CMK (cell line): Measurements from ENCODE around the gene GNAQ.

Experiments
- DNase-seq: peaks from one replicate; pipeline ENCODE4 v3.0.0-alpha.2; 2010; ENCODE audit warnings: low read depth

GNAQ gene

DNA sequence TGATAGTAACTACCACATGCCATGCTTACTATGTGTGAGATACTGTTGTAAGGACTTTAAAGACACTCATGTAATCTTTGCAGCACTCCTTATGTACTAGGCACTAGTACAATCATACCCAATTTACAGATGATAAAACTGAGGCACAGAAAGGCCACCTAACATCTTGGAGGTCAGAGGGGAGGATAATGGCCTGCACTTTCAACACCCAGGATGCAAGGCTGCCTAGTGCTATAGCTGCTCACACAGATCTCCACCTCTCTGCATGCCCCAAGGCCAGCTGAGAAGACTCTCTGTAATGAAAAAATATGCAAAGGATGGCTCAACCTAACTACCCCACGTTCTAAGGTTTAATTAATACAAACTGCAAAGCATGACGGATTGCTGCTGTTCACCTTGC, 57.2 kb downstream of the GNAQ start:
- DNase-seq, result no peak

GRCh38 chr9:77969083-77969482, 62.5 kb downstream of the GNAQ start:
- DNase-seq, result no peak

DNA sequence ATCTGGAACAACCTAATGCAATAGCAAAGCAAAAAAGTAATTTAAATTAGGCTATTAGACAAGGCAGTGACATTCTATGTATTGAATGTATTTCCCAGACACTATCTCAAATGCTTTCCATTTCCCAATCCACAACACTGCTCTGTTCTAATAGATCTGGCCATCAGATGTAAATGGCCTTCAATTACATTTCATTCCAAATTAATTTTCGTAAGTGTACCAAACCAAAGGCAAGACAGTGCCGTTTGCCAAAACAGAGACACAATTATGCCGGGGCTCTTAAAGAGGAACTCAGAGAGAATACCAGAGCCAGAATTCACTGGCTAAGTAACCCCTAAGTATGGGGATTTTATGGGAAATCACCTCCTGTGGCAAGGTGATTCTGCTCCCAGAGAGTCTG, 63.1 kb downstream of the GNAQ start:
- DNase-seq, result no peak

DNA sequence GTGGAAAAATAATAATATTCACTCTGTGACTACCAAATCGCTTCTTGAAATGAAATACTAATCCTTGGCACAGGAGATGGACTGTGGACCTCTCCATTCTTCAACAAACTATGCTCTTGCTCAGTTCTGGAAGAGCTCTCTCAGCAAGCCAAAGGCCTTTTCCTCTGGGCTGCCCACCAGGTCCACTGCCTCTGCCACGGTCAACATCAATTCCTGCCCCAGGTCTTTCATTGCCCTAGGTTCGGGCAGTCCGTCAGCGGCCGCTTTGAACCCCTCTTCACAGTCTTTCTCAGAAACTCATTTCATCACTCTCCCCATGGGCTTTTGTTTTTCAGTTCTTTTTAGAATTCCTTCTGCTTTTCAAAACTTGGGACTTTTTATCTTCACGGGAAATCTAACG, 64.9 kb downstream of the GNAQ start:
- DNase-seq, result no peak

DNA sequence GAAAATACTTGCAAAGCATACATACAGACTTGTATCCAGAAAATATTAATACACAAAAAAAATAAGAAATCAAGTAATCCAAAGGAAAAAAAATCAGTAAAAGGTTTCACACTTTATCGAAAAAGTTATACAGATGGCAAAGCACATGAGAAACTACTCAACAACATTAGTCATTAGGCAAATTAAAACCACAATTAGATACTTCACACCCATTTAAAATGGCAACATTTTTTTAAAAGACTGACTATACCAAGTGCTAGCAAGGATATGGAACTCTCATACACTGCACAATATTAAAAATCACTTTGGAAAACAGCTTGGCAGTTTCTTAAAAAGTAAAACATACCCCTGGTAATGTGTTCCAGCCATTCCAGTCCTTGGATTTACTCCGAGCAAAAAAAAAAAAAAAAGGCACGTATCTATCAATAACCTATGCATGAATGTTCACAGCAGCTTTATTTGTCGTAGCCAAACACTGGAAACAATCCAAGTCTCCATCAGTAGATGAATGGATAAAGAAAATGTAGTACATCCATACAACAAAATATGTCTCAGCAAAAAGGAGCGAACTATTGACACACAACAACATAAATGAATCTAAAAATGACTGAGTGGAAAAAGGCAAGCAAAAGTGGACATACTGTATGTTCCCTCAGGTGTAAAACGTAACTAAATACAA, 66.0 kb downstream of the GNAQ start:
- no peak for DNase-seq

- DNase-seq, result no peak
Measured at GRCh38 chr9:77964258-77964657, 67.4 kb downstream of the GNAQ start.

- no peak for DNase-seq
Measured at GRCh38 chr9:77961541-77961940, 70.1 kb downstream of the GNAQ start.

DNA sequence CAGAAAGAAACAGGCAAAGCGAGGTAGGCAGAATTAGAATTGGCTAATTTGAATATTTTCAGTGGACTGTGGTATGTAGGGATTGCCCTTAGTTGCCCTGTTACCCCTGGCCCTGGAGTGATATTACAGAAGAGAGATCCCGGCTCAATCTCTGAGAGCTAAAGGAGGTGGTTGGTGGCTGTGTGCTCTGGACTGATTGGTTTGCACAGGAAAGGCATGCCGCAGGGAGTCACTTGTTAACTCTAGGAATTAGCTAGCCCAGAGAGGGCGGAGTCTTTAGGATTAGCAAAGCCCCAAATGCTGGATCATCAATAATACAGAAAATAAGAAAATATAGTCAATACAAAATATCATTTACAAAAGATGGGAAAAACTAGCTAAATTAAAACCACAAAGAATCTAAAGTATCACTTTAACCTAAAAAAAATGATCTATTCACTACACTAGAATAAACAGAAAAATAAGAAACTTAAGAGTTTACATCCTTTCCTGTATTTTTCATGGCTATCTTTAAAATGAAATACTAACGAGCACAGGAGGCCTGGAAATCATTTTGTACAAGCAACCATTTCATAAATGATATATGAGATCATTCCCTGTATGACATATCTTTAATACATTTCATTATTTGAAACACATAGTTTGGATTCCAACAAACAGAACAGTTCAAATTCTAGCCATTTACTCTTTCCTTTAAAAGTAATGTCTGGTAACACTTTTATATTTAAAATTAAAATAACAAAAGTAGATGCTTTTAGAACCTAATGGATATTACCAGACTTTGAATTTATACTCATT, 71.1 kb downstream of the GNAQ start:
- peak; percentile 24 for DNase-seq

GRCh38 chr9:77959803-77960202, 71.8 kb downstream of the GNAQ start:
- DNase-seq, result no peak

DNA sequence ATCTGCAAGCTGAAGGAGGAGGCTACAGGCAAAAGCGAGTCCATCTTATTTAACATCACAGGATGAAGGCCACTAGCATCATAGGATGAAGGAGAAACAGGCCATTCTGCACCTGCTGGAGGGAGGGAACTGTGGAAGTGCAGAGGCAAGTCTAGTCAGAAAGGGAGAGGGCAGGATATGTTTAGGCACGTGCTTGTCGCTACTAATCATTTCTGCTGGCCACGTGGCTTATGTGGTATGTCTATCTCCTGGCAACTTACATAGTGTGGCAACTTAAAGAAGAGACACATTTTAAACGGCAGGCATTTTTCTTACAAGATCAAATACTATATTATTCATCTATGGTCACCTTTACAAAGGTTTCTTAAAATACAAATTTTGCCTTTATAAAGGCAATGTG, 74.0 kb downstream of the GNAQ start:
- DNase-seq, result no peak

DNA sequence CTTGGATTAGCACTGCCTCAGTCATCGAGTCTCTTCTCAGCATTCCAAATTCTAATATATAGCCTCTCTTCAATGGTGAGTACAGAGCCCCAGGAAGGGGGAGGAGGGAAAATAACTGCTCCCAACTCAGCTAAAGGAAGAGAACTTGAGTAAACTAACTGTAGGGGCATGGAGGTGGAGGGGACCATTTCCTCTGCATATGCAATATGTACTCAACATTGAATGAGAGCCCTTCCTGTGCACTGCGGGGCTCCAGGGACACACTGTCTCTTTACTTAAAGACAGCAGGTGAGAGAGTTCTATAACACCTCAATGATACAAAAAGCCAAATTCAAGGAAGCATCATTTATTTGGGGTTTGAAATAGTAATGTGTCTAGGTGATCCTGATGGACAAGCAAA, 75.1 kb downstream of the GNAQ start:
- no peak for DNase-seq

GRCh38 chr9:77954666-77955015, 77.0 kb downstream of the GNAQ start:
- DNase-seq, result no peak

DNA sequence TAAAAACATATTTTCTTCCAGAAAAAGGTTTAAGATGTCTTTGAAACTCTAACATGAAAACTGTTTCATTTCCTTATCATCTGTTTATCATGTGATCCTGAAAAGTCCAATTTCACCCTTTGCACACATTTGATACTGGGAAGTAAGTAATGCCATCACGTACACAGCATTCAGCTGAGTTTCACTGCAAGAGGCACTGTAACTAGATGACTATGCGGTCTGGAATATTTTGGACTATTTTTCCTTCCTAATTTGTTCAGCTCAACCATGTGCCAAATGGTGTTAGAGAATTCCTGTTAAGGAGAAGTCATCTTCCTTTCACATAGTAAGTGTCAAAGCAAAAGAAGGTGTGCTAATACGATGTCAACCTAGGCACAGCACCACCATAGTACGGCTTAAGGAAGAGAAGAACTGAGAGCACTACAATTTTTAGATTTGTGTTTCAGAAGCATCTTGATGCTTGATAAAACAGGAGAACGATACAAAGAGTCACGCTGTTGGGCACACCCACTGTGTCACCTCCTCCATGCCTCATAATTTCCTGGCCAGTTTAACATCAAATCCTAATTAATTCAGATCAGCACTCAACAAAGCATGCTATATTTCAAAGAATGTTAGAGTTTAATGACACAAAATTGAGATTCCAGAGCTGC, 77.5 kb downstream of the GNAQ start:
- no peak for DNase-seq

- DNase-seq, result no peak
Measured at GRCh38 chr9:77953590-77953989, 78.0 kb downstream of the GNAQ start.

DNA sequence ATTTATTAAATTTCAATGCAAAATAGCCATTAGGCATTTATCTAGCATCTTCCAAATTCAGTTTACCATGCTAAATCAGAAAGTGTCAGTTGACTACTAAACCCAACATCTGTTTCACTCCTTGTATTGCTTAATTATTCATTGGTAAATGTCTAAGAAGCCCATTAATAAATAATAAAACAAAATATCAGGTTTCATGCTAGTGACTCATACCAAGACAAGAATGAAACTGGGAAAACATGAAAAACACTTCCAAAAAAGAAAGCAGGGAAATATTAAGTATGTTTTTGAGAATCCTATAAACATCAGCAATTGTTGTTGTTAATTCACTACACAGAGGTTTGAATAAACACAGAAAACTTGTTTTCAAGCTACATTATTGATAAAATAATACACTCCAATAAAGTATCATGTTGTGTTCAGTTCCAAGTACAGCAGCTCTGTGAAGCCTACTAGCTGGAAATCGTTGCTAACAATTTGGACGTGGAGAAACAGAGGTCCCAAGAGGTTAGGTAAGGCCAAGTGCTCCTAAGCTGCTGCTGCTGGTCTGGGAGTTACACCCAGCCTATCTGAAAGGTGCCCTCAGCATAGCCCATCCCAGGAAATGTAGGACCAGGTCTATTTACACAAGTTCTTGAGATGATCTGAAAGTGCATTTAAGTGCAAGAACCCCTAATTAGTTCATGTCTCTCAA, 78.8 kb downstream of the GNAQ start:
- no peak for DNase-seq

DNA sequence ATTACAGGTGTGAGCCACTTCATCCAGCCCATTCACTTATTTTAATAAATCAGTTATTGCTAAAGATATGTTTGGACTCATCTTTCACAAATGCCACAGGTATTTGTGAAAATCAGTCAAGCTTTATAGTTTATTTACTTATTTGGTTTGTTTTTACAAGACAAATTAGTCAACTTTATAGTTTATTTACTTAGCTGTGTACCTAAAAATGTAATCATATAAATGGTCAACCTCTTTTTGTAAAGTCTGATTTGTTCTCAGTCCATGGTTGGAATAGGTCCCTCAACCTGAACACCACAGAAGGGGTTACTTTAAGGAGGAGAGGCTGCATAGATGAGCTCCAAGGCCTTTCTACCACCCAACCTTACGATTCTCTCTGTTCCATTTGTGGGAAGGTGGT, 80.2 kb downstream of the GNAQ start:
- DNase-seq, result no peak

- no peak for DNase-seq
Measured at GRCh38 chr9:77949751-77950436, 81.7 kb downstream of the GNAQ start.

- no peak for DNase-seq
Measured at GRCh38 chr9:77947651-77948050, 84.0 kb downstream of the GNAQ start.

- DNase-seq, result no peak
Measured at GRCh38 chr9:77946969-77947620, 84.5 kb downstream of the GNAQ start.

DNA sequence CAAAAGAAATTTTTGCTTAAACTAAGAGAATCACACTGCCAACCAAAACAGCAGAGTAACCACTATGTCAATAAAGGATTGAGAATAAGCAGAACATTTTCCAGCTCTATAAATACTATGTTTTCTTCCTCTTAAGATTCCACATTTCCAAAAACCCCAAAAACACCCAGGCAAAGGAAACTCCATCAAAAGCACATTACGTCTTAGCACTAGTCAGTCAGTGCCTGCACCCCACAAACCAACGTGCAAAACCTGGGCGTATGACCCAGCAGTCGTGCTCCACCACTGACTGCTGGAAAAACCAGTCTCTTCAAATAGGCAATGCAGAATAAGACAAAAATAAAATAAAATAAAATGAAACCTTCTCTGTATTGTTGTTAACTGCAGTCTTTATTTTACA, 85.3 kb downstream of the GNAQ start:
- DNase-seq, result no peak

- DNase-seq, result no peak
Measured at GRCh38 chr9:77945798-77946197, 85.8 kb downstream of the GNAQ start.
